ENCODE measurements around the gene GAL3ST3.

- TF ChIP-seq CTCF (IDR thresholded peaks at IDR 0.05) = no peak
- no peak for TF ChIP-seq POLR2A (IDR thresholded peaks at IDR 0.05)
These were observed 17.8 kb upstream of the GAL3ST3 start for GRCh38 chr11:66066751-66067150.
